Fibroblast of the conjunctiva (primary cell): Measurements from ENCODE around the gene PSMD9.
"Not testable (repeated sequence)": the region's sequence is repeated elsewhere in the genome, so short reads cannot be mapped to it uniquely, and the experiment has no call there.

Source experiments
- DNase-seq: peaks from one replicate; pipeline ENCODE4 v3.0.0-alpha.2; 2010; ENCODE audit warnings: low read depth

PSMD9 gene

GRCh38 chr12:121873216-121873569 lies 15.4 kb upstream of the PSMD9 start:
- no peak for DNase-seq

- DNase-seq: no peak
Observed at GRCh38 chr12:121874071-121874470, 14.5 kb upstream of the PSMD9 start.

DNA sequence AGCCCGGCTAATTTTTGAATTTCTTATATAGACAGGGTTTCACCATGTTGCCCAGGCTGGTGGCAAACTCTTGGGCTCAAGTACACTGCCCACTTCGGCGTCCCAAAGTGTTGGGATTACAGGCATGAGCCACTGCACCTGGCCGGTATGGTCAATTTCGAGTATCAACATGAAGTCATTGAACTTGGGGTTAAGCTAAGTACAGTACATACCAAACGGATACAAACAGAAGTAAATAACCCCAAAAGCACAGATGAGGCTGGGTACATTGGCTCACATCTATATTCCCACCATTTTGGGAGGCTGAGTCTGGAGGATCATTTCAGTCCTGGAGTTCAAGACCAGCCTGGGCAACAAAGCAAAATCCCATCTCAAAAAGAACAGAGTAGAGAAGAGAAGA lies 13.0 kb upstream of the PSMD9 start:
- no peak for DNase-seq

DNA sequence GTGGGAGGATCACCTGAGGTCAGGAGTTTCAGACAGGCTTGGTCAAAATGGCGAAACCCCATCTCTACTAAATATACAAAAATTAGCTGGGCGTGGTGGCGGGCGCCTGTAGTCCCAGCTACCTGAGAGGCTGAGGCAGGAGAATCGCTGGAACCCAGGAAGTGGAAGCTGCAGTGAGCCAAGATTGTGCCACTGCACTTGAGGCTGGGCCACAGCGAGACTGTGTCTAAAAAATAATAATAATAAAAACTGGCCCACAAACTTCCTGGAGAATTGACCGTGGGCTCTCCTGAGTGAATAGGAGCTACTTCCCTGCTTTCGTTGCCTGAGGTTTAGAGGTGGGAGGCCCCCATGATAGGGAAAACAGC lies 12.5 kb upstream of the PSMD9 start:
- DNase-seq: not testable (repeated sequence)

GRCh38 chr12:121883315-121883660 lies 5.3 kb upstream of the PSMD9 start:
- no peak for DNase-seq

- not testable (repeated sequence) for DNase-seq
Observed at GRCh38 chr12:121885129-121885528, 3.5 kb upstream of the PSMD9 start.

- no peak for DNase-seq
Observed at GRCh38 chr12:121888083-121888477, 510 bp upstream of the PSMD9 start.

DNA sequence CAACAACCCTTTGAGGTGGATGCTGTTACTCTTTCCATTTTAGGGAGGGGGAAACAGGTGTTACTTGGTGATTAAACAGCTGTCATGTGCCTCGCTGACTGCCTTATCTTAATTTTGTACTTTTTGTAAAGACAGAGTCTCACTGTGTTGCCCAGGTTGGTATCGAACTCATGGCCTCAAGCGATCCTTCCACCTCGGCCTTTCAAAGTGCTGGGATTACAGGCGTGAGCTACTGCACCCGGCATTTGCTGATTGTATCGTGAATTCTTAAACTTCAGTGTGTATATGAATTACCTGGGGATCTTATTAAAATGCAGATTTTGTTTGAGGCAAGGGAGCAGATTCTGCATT lies 659 bp downstream of the PSMD9 start:
- DNase-seq: no peak

GRCh38 chr12:121889661-121890060 lies 1.1 kb downstream of the PSMD9 start:
- DNase-seq: not testable (repeated sequence)

GRCh38 chr12:121892673-121893561 lies 4.3 kb downstream of the PSMD9 start:
- no peak for DNase-seq

DNA sequence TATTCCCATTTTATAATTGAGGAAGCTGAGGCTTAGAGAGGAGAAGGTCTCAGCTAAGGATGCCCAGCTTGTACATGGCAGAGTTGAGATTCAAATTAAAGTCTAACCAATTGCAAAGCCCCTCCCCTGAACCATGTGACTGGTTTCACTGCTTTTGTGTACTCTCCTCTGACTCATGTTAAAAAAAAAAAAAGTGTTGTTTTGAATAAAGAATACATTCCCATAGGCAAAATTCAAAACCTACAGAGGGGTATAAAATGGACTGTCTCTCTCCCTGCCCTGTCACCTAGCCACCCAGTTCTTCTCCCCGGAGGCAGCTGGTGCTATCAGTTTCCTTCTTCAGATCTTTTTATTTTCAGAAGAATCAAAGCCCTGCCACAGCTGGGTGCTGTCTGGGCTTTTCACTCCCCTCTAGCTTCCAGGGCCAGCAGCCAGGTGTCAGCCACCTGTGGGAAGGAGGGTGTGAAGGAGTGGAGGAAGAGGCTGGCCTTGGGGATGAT lies 5.4 kb downstream of the PSMD9 start:
- no peak for DNase-seq

GRCh38 chr12:121894633-121895032 lies 6.0 kb downstream of the PSMD9 start:
- no peak for DNase-seq

GRCh38 chr12:121898287-121898686 lies 9.7 kb downstream of the PSMD9 start:
- no peak for DNase-seq

GRCh38 chr12:121899590-121899989 lies 11.0 kb downstream of the PSMD9 start:
- no peak for DNase-seq

GRCh38 chr12:121903202-121903601 lies 14.6 kb downstream of the PSMD9 start:
- no peak for DNase-seq

DNA sequence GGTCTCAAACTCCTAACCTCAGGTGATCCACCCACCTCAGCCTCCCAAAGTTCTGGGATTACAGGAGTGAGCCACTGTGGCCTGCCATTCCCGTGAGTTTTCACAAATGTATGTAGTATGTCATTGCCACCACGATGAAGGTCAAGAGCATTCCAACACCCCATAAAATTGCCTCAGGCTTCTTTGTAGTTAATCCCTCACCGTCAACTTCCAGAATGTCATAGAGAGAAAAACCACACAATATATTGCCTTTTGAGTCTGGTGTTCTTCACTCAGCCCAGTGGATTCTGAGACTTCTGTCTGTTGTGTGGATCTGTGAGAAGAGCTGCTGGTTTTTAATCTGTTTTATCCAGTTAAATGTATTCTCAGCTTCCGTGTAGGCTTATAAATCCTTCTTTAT lies 17.2 kb downstream of the PSMD9 start:
- no peak for DNase-seq

DNA sequence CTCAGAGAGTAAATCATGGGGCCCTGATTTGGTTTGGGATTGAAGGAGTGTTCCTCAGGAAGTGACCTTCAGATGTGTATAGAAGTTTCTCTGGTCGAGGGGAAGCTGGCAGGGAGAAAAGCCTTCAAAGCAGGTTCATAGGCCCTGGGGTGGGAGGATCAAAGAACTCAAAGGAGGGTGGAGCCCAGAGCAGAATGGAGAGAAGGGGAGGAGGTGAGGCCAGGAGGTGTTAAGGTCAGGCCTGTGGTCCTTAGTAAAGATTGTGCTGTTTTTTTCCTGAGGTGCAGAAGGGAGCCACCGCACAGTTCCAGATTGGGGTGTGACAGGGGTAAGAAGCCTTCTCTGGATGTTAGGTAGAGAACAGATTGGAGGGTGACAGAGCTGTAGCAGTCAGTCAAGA lies 20.1 kb downstream of the PSMD9 start:
- no peak for DNase-seq

DNA sequence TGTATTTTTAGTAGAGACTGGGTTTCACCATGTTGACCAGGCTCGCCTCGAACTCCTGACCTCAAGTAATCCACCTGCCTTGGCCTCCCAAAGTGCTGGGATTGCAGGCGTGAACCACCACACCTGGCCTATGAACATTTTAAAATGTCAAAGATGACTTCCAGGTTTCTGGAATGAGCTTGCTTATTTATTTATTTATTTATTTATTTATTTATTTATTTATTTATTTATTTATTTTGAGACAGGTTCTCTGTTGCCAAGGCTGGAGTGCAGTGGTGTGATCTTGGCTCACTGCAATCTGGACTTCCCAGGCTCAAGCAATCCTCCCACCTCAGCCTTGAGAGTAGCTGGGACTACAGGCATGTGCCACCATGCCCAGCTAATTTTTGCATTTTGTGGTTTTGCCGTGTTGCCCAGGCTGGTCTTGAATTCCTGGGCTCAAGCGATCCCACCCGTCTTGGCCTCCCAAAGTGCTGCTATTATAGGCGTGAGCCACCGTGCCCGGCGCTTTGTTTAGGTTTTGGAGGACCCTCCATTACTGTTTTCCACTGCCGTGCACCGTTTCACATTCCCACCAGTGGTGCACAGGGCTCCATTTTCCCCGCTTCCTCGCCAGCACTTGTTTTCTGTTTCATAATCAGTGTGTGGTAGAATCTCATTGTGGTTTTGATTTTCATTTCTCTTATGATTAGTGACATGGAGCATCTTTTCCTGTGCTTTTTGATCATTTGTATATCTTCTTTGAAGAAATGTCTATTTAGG lies 23.4 kb downstream of the PSMD9 start:
- no peak for DNase-seq

DNA sequence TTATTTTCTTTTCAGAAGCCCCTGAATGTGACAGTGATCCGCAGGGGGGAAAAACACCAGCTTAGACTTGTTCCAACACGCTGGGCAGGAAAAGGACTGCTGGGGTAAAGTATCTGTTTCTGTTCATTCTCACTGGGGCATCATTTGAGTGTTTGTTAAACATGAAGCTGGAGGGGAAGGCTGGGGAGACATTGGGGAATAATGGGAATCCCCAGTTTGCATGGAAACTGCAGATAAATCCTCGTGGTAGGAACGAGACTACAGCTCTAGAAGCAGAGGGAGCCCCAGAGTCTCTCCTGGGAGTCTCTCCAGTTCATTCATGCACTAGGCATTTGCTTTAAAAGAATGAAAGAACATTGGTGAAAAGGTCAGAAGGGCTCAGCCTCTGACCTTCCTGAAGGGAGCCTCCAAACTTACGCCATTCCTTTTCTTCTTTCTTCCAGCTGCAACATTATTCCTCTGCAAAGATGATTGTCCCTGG lies 27.3 kb downstream of the PSMD9 start:
- DNase-seq: no peak

GRCh38 chr12:121916719-121917118 lies 28.1 kb downstream of the PSMD9 start:
- DNase-seq: no peak

DNA sequence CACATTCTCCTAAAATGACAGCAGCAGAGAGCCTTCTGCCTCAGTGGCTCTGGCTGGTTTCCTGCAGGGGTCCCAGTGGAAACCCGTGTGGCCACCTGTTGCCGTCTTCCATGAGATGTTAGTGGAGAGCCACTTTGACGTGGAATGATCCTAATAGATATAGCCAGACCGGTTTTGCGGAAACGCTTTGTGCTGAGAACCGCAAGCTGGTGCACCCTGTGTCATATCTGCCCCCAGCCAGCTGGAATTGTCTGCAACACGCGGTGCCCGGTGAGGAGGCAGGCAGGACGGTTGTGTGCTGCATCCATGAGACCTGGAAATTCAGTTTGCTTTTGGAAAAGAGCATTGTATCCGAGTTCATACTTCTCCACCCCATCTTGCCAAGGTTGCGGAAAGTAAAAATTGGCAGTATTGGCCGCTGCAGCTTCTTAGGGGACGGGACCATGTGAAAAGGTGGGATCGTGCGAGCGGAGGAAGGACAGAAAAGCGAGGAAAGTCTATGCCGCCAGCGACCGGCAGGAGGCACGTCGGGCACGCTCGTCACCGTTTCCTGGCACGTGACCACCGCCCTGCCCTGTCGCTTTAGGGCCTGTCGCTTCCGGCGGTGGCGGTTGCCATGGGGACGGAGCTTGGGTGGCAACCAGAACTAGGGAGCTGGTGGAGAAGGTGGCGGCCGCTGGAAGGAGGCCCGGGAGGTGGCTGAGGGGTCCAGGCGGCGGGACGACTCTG lies 29.5 kb downstream of the PSMD9 start, which contains the start of gene CFAP251:
Gene CFAP251 (plus strand): TSS at position 643 of the 729 bp plus-strand sequence. CDS start 2,714 bp downstream, outside the sequence.
- no peak for DNase-seq

DNA sequence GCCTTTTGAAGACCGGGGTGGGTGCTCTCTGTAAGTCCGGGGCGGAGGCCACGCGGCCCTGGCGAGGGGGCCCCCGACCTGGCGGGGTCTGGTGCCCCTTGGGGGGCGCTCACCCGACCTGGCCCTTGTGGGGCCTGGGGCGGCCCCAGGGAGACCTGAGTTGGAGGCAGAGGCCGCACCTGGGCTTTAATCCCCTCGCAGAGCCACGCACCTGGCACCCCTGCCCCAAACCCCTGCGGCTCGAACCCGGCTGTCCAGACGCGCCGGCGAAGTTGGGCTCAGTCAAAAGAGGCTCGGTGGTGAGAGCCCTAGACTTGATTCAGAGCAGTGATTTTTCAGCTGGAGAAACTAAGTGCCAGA lies 30.1 kb downstream of the PSMD9 start:
- no peak for DNase-seq

GRCh38 chr12:121921066-121921465 lies 32.5 kb downstream of the PSMD9 start:
- no peak for DNase-seq
